Measurements from ENCODE around the gene ABAT. TPM values are rescaled to one million over a fixed set of nuclear protein-coding genes. Genes with fewer than 3 reads are reported as not detected.

ABAT gene
- total and polyA plus RNA-seq, 10 of the 15 experiments (the other 5 are each of a cell fraction or from before 2014, with no cell fraction given): 1.0 to 10.6 (median 1.9) TPM

DNA sequence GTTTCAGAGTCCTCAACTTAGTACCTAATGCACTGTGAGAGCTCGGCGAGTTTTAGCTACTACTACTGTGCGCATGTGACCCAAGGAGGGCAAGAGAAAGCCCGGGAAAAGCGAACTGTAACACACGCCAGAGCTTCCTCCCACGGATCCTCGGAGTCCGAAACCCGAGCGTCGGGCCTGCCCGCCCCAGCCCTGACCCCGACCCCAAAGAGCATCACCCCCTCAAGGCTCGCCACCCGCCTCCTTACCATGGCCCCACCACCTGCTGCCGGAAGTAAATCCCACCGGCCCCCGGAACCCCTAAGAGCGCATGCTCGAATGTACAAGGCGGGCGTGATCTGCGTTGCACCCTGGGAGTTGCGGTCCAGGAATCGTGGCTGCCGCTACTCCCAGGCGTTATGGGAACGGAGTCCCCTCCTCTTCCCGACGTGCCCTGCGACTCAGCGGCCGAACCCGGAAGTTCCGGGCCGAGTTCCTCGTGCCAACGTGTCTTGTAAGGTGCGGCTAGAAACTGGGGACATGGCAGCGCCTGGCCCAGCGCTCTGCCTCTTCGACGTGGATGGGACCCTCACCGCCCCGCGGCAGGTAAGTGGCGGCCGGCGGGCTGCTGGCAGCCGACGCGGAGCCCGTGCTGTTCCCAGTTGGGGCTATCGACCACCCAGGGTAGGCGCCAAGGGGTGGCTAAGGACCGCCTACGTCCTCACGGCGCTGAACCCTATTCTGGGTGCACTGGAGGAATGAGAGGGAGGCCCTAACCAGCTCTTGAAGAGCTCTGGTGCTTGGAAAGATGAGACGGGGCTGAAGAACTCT lies 123.2 kb downstream of the ABAT start, which contains the start of the genes PMM2 and TMEM186 (continued):
- TF ChIP-seq SMAD5 (IDR thresholded peaks at IDR 0.05; ENCODE audit: low read depth) (peak; percentile 49; the same call in 1 of the 2 replicates), RAD21 (IDR thresholded peaks at IDR 0.05; ENCODE audit: insufficient read depth, low read depth, low read length) (no peak), POLR2A (IDR thresholded peaks at IDR 0.05; ENCODE audit: low read depth, low read length) (peak; percentile 99), ZBTB40 (IDR thresholded peaks at IDR 0.05; ENCODE audit: borderline replicate concordance) (peak; percentile 93), PAX5 (IDR thresholded peaks at IDR 0.05; ENCODE audit: borderline replicate concordance, low read depth, low read length) (peak; percentile 33; the same call in 1 of the 2 replicates), NR2C1 (IDR thresholded peaks at IDR 0.05) (peak; percentile 95), HCFC1 (IDR thresholded peaks at IDR 0.05; ENCODE audit: low read length) (peak; percentile 91), SREBF1 (IDR thresholded peaks at IDR 0.05; ENCODE audit: low read length) (0 out of 2 replicates have a peak, but pooled peaks have one; percentile 36), MEF2B (IDR thresholded peaks at IDR 0.05; ENCODE audit: partially characterized antibody, poor library complexity, severe bottlenecking) (peak; percentile 29), NFXL1 (IDR thresholded peaks at IDR 0.05; ENCODE audit: borderline replicate concordance) (no peak), TBL1XR1 (IDR thresholded peaks at IDR 0.05; ENCODE audit: low read depth, low read length) (peak; percentile 39; the same call in 1 of the 2 replicates), CHD2 (IDR thresholded peaks at IDR 0.05; ENCODE audit: borderline replicate concordance, low read depth, low read length) (peak; percentile 73), GATAD2B (conservative IDR thresholded peaks at IDR 0.05; ENCODE audit: low read depth) (peak; percentile 84), GABPA (IDR thresholded peaks at IDR 0.05; ENCODE audit: low read depth) (peak; percentile 94), CUX1 (IDR thresholded peaks at IDR 0.05; ENCODE audit: insufficient replicate concordance, low read depth, low read length) (no peak)

All from GM12878 (cell line).